Measurements from ENCODE around the gene PRKAR1B.

Gene PRKAR1B

GRCh38 chr7:517774-518629 is 209.1 kb downstream of the PRKAR1B start (continued):
- TF ChIP-seq ZNF302 (tag by site-specific recombination; IDR thresholded peaks at IDR 0.05; ENCODE audit: low read depth), result no peak
- no peak for TF ChIP-seq ZNF521 (tag by site-specific recombination; IDR thresholded peaks at IDR 0.05)
- no peak for TF ChIP-seq GLI4 (tag by site-specific recombination; IDR thresholded peaks at IDR 0.05)
- TF ChIP-seq ZNF670 (tag by site-specific recombination; IDR thresholded peaks at IDR 0.05; ENCODE audit: low read depth), result no peak
- no peak for TF ChIP-seq RBAK (tag by site-specific recombination; IDR thresholded peaks at IDR 0.05)
- no peak for TF ChIP-seq ZNF311 (tag by site-specific recombination; IDR thresholded peaks at IDR 0.05; ENCODE audit: borderline replicate concordance)
- no peak for TF ChIP-seq GLI2 (tag by site-specific recombination; IDR thresholded peaks at IDR 0.05; ENCODE audit: borderline replicate concordance, low read depth)
- no peak for TF ChIP-seq SP7 (tag by site-specific recombination; IDR thresholded peaks at IDR 0.05)
- TF ChIP-seq, protein P1, sequence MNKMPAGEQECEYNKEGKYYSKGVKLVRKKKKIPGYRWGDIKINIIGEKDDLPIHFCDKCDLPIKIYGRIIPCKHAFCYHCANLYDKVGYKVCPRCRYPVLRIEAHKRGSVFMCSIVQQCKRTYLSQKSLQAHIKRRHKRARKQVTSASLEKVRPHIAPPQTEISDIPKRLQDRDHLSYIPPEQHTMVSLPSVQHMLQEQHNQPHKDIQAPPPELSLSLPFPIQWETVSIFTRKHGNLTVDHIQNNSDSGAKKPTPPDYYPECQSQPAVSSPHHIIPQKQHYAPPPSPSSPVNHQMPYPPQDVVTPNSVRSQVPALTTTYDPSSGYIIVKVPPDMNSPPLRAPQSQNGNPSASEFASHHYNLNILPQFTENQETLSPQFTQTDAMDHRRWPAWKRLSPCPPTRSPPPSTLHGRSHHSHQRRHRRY (tag by site-specific recombination; IDR thresholded peaks at IDR 0.05), result no peak
- TF ChIP-seq ZNF692 (tag by site-specific recombination; IDR thresholded peaks at IDR 0.05), result no peak
- TF ChIP-seq ZNF292 (tag by site-specific recombination; IDR thresholded peaks at IDR 0.05; ENCODE audit: borderline replicate concordance, low read depth), result no peak
- TF ChIP-seq, protein P2, sequence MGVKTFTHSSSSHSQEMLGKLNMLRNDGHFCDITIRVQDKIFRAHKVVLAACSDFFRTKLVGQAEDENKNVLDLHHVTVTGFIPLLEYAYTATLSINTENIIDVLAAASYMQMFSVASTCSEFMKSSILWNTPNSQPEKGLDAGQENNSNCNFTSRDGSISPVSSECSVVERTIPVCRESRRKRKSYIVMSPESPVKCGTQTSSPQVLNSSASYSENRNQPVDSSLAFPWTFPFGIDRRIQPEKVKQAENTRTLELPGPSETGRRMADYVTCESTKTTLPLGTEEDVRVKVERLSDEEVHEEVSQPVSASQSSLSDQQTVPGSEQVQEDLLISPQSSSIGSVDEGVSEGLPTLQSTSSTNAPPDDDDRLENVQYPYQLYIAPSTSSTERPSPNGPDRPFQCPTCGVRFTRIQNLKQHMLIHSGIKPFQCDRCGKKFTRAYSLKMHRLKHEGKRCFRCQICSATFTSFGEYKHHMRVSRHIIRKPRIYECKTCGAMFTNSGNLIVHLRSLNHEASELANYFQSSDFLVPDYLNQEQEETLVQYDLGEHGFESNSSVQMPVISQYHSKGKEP (tag by site-specific recombination; IDR thresholded peaks at IDR 0.05), result no peak
- TF ChIP-seq, protein P3, sequence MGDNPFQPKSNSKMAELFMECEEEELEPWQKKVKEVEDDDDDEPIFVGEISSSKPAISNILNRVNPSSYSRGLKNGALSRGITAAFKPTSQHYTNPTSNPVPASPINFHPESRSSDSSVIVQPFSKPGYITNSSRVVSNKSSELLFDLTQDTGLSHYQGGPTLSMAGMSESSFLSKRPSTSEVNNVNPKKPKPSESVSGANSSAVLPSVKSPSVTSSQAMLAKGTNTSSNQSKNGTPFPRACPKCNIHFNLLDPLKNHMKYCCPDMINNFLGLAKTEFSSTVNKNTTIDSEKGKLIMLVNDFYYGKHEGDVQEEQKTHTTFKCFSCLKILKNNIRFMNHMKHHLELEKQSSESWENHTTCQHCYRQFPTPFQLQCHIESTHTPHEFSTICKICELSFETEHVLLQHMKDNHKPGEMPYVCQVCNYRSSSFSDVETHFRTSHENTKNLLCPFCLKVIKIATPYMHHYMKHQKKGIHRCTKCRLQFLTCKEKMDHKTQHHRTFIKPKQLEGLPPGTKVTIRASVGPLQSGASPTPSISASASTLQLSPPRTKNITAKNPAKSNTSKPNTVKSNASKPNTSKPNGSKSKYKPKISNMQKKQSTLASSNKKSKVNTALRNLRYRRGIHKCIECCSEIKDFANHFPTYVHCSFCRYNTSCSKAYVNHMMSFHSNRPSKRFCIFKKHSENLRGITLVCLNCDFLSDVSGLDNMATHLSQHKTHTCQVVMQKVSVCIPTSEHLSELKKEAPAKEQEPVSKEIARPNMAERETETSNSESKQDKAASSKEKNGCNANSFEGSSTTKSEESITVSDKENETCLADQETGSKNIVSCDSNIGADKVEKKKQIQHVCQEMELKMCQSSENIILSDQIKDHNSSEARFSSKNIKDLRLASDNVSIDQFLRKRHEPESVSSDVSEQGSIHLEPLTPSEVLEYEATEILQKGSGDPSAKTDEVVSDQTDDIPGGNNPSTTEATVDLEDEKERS (tag by site-specific recombination; IDR thresholded peaks at IDR 0.05), result no peak
- TF ChIP-seq ZNF585B (tag by site-specific recombination; IDR thresholded peaks at IDR 0.05), result no peak
- no peak for TF ChIP-seq ZNF121 (tag by site-specific recombination; IDR thresholded peaks at IDR 0.05)
- no peak for TF ChIP-seq ZNF560 (tag by site-specific recombination; IDR thresholded peaks at IDR 0.05; ENCODE audit: borderline replicate concordance)
- TF ChIP-seq, protein P4, sequence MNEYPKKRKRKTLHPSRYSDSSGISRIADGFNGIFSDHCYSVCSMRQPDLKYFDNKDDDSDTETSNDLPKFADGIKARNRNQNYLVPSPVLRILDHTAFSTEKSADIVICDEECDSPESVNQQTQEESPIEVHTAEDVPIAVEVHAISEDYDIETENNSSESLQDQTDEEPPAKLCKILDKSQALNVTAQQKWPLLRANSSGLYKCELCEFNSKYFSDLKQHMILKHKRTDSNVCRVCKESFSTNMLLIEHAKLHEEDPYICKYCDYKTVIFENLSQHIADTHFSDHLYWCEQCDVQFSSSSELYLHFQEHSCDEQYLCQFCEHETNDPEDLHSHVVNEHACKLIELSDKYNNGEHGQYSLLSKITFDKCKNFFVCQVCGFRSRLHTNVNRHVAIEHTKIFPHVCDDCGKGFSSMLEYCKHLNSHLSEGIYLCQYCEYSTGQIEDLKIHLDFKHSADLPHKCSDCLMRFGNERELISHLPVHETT (tag by site-specific recombination; IDR thresholded peaks at IDR 0.05), result no peak
- TF ChIP-seq ZNF677 (tag by site-specific recombination; IDR thresholded peaks at IDR 0.05), result no peak
- no peak for TF ChIP-seq ZNF529 (tag by site-specific recombination; IDR thresholded peaks at IDR 0.05; ENCODE audit: insufficient replicate concordance)
- no peak; the same call in 1 of the 2 replicates for TF ChIP-seq SP3 (tag by site-specific recombination; IDR thresholded peaks at IDR 0.05)
- TF ChIP-seq GLIS2 (tag by site-specific recombination; IDR thresholded peaks at IDR 0.05), result no peak; the same call in 1 of the 2 replicates
- TF ChIP-seq ZFP41 (tag by site-specific recombination; IDR thresholded peaks at IDR 0.05; ENCODE audit: borderline replicate concordance), result no peak
- TF ChIP-seq KLF10 (tag by site-specific recombination; IDR thresholded peaks at IDR 0.05), result no peak
- TF ChIP-seq ZSCAN30 (tag by site-specific recombination; IDR thresholded peaks at IDR 0.05), result no peak
- TF ChIP-seq, protein P5, sequence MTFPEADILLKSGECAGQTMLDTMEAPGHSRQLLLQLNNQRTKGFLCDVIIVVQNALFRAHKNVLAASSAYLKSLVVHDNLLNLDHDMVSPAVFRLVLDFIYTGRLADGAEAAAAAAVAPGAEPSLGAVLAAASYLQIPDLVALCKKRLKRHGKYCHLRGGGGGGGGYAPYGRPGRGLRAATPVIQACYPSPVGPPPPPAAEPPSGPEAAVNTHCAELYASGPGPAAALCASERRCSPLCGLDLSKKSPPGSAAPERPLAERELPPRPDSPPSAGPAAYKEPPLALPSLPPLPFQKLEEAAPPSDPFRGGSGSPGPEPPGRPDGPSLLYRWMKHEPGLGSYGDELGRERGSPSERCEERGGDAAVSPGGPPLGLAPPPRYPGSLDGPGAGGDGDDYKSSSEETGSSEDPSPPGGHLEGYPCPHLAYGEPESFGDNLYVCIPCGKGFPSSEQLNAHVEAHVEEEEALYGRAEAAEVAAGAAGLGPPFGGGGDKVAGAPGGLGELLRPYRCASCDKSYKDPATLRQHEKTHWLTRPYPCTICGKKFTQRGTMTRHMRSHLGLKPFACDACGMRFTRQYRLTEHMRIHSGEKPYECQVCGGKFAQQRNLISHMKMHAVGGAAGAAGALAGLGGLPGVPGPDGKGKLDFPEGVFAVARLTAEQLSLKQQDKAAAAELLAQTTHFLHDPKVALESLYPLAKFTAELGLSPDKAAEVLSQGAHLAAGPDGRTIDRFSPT (tag by site-specific recombination; IDR thresholded peaks at IDR 0.05), result no peak
- no peak for TF ChIP-seq ZNF354C (tag by site-specific recombination; IDR thresholded peaks at IDR 0.05; ENCODE audit: borderline replicate concordance, low read depth)
